ENCODE data around the gene CWC27. TPM values are rescaled to one million over a fixed set of nuclear protein-coding genes. Genes with fewer than 3 reads are reported as not detected.

Gene CWC27
- total and polyA plus RNA-seq, 9 of the 15 experiments (the other 6 are each of a cell fraction or from before 2014, with no cell fraction given), result 19.7 to 49.3 (median 38.3) TPM

- TF ChIP-seq, protein P1, sequence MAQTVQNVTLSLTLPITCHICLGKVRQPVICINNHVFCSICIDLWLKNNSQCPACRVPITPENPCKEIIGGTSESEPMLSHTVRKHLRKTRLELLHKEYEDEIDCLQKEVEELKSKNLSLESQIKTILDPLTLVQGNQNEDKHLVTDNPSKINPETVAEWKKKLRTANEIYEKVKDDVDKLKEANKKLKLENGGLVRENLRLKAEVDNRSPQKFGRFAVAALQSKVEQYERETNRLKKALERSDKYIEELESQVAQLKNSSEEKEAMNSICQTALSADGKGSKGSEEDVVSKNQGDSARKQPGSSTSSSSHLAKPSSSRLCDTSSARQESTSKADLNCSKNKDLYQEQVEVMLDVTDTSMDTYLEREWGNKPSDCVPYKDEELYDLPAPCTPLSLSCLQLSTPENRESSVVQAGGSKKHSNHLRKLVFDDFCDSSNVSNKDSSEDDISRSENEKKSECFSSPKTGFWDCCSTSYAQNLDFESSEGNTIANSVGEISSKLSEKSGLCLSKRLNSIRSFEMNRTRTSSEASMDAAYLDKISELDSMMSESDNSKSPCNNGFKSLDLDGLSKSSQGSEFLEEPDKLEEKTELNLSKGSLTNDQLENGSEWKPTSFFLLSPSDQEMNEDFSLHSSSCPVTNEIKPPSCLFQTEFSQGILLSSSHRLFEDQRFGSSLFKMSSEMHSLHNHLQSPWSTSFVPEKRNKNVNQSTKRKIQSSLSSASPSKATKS (CRISPR knock-in tag; IDR thresholded peaks at IDR 0.05), result no peak
- TF ChIP-seq ETV6 (IDR thresholded peaks at IDR 0.05; ENCODE audit: borderline replicate concordance in 1 of 2, low read depth in 2 of 2, low read length in 1 of 2) (no peak), ETV6 (CRISPR knock-in tag; IDR thresholded peaks at IDR 0.05; ENCODE audit: borderline replicate concordance) (no peak), ZNF12 (CRISPR knock-in tag; IDR thresholded peaks at IDR 0.05) (no peak)
- TF ChIP-seq, protein P2, sequence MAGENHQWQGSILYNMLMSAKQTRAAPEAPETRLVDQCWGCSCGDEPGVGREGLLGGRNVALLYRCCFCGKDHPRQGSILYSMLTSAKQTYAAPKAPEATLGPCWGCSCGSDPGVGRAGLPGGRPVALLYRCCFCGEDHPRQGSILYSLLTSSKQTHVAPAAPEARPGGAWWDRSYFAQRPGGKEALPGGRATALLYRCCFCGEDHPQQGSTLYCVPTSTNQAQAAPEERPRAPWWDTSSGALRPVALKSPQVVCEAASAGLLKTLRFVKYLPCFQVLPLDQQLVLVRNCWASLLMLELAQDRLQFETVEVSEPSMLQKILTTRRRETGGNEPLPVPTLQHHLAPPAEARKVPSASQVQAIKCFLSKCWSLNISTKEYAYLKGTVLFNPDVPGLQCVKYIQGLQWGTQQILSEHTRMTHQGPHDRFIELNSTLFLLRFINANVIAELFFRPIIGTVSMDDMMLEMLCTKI (IDR thresholded peaks at IDR 0.05; ENCODE audit: partially characterized antibody), result no peak
- TF ChIP-seq, protein P3, sequence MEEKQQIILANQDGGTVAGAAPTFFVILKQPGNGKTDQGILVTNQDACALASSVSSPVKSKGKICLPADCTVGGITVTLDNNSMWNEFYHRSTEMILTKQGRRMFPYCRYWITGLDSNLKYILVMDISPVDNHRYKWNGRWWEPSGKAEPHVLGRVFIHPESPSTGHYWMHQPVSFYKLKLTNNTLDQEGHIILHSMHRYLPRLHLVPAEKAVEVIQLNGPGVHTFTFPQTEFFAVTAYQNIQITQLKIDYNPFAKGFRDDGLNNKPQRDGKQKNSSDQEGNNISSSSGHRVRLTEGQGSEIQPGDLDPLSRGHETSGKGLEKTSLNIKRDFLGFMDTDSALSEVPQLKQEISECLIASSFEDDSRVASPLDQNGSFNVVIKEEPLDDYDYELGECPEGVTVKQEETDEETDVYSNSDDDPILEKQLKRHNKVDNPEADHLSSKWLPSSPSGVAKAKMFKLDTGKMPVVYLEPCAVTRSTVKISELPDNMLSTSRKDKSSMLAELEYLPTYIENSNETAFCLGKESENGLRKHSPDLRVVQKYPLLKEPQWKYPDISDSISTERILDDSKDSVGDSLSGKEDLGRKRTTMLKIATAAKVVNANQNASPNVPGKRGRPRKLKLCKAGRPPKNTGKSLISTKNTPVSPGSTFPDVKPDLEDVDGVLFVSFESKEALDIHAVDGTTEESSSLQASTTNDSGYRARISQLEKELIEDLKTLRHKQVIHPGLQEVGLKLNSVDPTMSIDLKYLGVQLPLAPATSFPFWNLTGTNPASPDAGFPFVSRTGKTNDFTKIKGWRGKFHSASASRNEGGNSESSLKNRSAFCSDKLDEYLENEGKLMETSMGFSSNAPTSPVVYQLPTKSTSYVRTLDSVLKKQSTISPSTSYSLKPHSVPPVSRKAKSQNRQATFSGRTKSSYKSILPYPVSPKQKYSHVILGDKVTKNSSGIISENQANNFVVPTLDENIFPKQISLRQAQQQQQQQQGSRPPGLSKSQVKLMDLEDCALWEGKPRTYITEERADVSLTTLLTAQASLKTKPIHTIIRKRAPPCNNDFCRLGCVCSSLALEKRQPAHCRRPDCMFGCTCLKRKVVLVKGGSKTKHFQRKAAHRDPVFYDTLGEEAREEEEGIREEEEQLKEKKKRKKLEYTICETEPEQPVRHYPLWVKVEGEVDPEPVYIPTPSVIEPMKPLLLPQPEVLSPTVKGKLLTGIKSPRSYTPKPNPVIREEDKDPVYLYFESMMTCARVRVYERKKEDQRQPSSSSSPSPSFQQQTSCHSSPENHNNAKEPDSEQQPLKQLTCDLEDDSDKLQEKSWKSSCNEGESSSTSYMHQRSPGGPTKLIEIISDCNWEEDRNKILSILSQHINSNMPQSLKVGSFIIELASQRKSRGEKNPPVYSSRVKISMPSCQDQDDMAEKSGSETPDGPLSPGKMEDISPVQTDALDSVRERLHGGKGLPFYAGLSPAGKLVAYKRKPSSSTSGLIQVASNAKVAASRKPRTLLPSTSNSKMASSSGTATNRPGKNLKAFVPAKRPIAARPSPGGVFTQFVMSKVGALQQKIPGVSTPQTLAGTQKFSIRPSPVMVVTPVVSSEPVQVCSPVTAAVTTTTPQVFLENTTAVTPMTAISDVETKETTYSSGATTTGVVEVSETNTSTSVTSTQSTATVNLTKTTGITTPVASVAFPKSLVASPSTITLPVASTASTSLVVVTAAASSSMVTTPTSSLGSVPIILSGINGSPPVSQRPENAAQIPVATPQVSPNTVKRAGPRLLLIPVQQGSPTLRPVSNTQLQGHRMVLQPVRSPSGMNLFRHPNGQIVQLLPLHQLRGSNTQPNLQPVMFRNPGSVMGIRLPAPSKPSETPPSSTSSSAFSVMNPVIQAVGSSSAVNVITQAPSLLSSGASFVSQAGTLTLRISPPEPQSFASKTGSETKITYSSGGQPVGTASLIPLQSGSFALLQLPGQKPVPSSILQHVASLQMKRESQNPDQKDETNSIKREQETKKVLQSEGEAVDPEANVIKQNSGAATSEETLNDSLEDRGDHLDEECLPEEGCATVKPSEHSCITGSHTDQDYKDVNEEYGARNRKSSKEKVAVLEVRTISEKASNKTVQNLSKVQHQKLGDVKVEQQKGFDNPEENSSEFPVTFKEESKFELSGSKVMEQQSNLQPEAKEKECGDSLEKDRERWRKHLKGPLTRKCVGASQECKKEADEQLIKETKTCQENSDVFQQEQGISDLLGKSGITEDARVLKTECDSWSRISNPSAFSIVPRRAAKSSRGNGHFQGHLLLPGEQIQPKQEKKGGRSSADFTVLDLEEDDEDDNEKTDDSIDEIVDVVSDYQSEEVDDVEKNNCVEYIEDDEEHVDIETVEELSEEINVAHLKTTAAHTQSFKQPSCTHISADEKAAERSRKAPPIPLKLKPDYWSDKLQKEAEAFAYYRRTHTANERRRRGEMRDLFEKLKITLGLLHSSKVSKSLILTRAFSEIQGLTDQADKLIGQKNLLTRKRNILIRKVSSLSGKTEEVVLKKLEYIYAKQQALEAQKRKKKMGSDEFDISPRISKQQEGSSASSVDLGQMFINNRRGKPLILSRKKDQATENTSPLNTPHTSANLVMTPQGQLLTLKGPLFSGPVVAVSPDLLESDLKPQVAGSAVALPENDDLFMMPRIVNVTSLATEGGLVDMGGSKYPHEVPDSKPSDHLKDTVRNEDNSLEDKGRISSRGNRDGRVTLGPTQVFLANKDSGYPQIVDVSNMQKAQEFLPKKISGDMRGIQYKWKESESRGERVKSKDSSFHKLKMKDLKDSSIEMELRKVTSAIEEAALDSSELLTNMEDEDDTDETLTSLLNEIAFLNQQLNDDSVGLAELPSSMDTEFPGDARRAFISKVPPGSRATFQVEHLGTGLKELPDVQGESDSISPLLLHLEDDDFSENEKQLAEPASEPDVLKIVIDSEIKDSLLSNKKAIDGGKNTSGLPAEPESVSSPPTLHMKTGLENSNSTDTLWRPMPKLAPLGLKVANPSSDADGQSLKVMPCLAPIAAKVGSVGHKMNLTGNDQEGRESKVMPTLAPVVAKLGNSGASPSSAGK (IDR thresholded peaks at IDR 0.05), result no peak
These were observed at the start of gene CWC27, which contains the start of gene SREK1IP1 (continued) for GRCh38 chr5:64768358-64769312.

Data from K562 (cell line).